NCI-H82 treated with DMSO at 0.1 percent for 48 hours (cell line): Measurements from ENCODE around the gene CHST13.
"Not testable (repeated sequence)": the region's sequence is repeated elsewhere in the genome, so short reads cannot be mapped to it uniquely, and the experiment has no call there.

Experiments
- DNase-seq: peaks from one replicate; lab custom pipeline; 2025; ENCODE audit not compliant: unreplicated experiment; lab: John Stamatoyannopoulos, UW

CHST13 gene

GRCh38 chr3:126525091-126525852 lies 1.3 kb downstream of the CHST13 start:
- DNase-seq: no peak

- no peak for DNase-seq
Observed at GRCh38 chr3:126525853-126526667, 2.1 kb downstream of the CHST13 start.

GRCh38 chr3:126526668-126527005 lies 2.7 kb downstream of the CHST13 start:
- no peak for DNase-seq

- DNase-seq: no peak
Observed at GRCh38 chr3:126527006-126527405, 3.1 kb downstream of the CHST13 start.

- DNase-seq: no peak
Observed at GRCh38 chr3:126527455-126528211, 3.7 kb downstream of the CHST13 start.

- no peak for DNase-seq
Observed at GRCh38 chr3:126528419-126528799, 4.5 kb downstream of the CHST13 start.

- DNase-seq: no peak
Observed at GRCh38 chr3:126528800-126529541, 5.0 kb downstream of the CHST13 start.

GRCh38 chr3:126529585-126530170 lies 5.7 kb downstream of the CHST13 start:
- DNase-seq: no peak

GRCh38 chr3:126530171-126531050 lies 6.5 kb downstream of the CHST13 start:
- DNase-seq: no peak

- DNase-seq: no peak
Observed at GRCh38 chr3:126531051-126531330, 7.0 kb downstream of the CHST13 start.

GRCh38 chr3:126533506-126533905 lies 9.6 kb downstream of the CHST13 start:
- DNase-seq: no peak

- not testable (repeated sequence) for DNase-seq
Observed at GRCh38 chr3:126534716-126535115, 10.8 kb downstream of the CHST13 start.

GRCh38 chr3:126535636-126536035 lies 11.7 kb downstream of the CHST13 start:
- no peak for DNase-seq

- no peak for DNase-seq
Observed at GRCh38 chr3:126536126-126536525, 12.2 kb downstream of the CHST13 start.

- DNase-seq: no peak
Observed at GRCh38 chr3:126537116-126537729, 13.3 kb downstream of the CHST13 start.

- DNase-seq: no peak
Observed at GRCh38 chr3:126537730-126538281, 13.9 kb downstream of the CHST13 start.

GRCh38 chr3:126538316-126538715 lies 14.4 kb downstream of the CHST13 start:
- no peak for DNase-seq

- no peak for DNase-seq
Observed at GRCh38 chr3:126538966-126539365, 15.0 kb downstream of the CHST13 start.

- no peak for DNase-seq
Observed at GRCh38 chr3:126539558-126540250, 15.7 kb downstream of the CHST13 start.
